ENCODE measurements around the gene FAM163A.

GRCh38 chr1:179803918-179804317 is 60.8 kb downstream of the FAM163A start:
- TF ChIP-seq, protein P1, sequence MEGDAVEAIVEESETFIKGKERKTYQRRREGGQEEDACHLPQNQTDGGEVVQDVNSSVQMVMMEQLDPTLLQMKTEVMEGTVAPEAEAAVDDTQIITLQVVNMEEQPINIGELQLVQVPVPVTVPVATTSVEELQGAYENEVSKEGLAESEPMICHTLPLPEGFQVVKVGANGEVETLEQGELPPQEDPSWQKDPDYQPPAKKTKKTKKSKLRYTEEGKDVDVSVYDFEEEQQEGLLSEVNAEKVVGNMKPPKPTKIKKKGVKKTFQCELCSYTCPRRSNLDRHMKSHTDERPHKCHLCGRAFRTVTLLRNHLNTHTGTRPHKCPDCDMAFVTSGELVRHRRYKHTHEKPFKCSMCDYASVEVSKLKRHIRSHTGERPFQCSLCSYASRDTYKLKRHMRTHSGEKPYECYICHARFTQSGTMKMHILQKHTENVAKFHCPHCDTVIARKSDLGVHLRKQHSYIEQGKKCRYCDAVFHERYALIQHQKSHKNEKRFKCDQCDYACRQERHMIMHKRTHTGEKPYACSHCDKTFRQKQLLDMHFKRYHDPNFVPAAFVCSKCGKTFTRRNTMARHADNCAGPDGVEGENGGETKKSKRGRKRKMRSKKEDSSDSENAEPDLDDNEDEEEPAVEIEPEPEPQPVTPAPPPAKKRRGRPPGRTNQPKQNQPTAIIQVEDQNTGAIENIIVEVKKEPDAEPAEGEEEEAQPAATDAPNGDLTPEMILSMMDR (IDR thresholded peaks at IDR 0.05; ENCODE audit: low read length), result no peak
- no peak for TF ChIP-seq EZH2 (IDR thresholded peaks at IDR 0.05; ENCODE audit: borderline replicate concordance, low read length)
